ENCODE results near the gene PPP1R36. TPM values are rescaled to one million over a fixed set of nuclear protein-coding genes. Genes with fewer than 3 reads are reported as not detected.

PPP1R36 gene
- total and polyA plus RNA-seq, 3 donors from 2014 or later = 22.4 to 108 (median 38.5) TPM

- intact Hi-C loops (cut with DNase I; ENCODE audit: low total_unique reads) = no loop called here
- H3K27me3 ChIP-seq = no peaks in the 10 kb centered on the region
- TF ChIP-seq, protein P1, sequence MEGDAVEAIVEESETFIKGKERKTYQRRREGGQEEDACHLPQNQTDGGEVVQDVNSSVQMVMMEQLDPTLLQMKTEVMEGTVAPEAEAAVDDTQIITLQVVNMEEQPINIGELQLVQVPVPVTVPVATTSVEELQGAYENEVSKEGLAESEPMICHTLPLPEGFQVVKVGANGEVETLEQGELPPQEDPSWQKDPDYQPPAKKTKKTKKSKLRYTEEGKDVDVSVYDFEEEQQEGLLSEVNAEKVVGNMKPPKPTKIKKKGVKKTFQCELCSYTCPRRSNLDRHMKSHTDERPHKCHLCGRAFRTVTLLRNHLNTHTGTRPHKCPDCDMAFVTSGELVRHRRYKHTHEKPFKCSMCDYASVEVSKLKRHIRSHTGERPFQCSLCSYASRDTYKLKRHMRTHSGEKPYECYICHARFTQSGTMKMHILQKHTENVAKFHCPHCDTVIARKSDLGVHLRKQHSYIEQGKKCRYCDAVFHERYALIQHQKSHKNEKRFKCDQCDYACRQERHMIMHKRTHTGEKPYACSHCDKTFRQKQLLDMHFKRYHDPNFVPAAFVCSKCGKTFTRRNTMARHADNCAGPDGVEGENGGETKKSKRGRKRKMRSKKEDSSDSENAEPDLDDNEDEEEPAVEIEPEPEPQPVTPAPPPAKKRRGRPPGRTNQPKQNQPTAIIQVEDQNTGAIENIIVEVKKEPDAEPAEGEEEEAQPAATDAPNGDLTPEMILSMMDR (IDR thresholded peaks at IDR 0.05) = no peak
- TF ChIP-seq POLR2A (IDR thresholded peaks at IDR 0.05) = no peak
- H3K27ac ChIP-seq = no peak overlapping the region
- no peak for DNase-seq
- WGBS, 2 donors = 78 to 87% methylated on average over 7 of the region's 7 CpGs
- H3K4me1 ChIP-seq = no peaks in the 10 kb centered on the region
- H3K36me3 ChIP-seq (ENCODE audit: low read depth, missing control alignments) = no peaks in the 10 kb centered on the region
- no peaks in the 10 kb centered on the region for H3K9me3 ChIP-seq
- H3K4me3 ChIP-seq = no peak overlapping the region
These were observed 30.7 kb downstream of the PPP1R36 start for GRCh38 chr14:64580467-64580866.

GRCh38 chr14:64581363-64581762 lies 31.6 kb downstream of the PPP1R36 start:
- Histone ChIP-seq H3K4me3 (no peak overlapping the region), H3K27ac (no peak overlapping the region), H3K27me3 (no peaks in the 10 kb centered on the region), H3K4me1 (no peaks in the 10 kb centered on the region), H3K9me3 (no peaks in the 10 kb centered on the region), H3K36me3 (ENCODE audit: low read depth, missing control alignments) (no peaks in the 10 kb centered on the region)
- intact Hi-C loops (cut with DNase I; ENCODE audit: low total_unique reads) = no loop called here
- 79 to 81% methylated on average over 2 of the region's 2 CpGs for WGBS, 2 donors
- no peak for DNase-seq
- TF ChIP-seq, protein P1 (IDR thresholded peaks at IDR 0.05) = no peak
- TF ChIP-seq POLR2A (IDR thresholded peaks at IDR 0.05) = no peak

DNA sequence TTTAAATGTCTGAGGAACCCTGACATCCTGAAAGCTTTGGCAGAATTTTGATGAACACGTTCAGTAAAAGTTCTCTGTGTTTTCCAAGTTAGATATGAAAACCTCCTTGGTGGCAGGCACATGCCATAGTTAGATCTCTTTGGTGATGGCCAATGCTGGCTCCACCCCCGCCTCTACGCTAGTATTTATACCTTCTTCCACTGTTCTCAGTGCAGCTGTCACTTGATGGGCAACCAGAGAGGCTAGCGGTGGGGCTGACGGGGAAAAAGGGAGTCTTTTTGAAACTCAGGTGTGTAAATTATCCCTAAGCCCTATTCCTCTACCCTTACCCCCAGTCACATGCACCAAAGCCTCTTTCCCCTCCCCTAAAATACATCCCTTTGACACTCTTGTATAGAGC lies 32.1 kb downstream of the PPP1R36 start:
- TF ChIP-seq, protein P1 (IDR thresholded peaks at IDR 0.05) = no peak
- TF ChIP-seq POLR2A (IDR thresholded peaks at IDR 0.05) = no peak
- no peaks in the 10 kb centered on the region for H3K4me1 ChIP-seq
- no peaks in the 10 kb centered on the region for H3K9me3 ChIP-seq
- no peak overlapping the region for H3K27ac ChIP-seq
- DNase-seq = no peak
- no peaks in the 10 kb centered on the region for H3K36me3 ChIP-seq (ENCODE audit: low read depth, missing control alignments)
- no peaks in the 10 kb centered on the region for H3K27me3 ChIP-seq
- 74 to 90% methylated on average over 5 of the region's 5 CpGs for WGBS, 2 donors
- H3K4me3 ChIP-seq = no peak overlapping the region
- intact Hi-C loops (cut with DNase I; ENCODE audit: low total_unique reads) = no loop called here

DNA sequence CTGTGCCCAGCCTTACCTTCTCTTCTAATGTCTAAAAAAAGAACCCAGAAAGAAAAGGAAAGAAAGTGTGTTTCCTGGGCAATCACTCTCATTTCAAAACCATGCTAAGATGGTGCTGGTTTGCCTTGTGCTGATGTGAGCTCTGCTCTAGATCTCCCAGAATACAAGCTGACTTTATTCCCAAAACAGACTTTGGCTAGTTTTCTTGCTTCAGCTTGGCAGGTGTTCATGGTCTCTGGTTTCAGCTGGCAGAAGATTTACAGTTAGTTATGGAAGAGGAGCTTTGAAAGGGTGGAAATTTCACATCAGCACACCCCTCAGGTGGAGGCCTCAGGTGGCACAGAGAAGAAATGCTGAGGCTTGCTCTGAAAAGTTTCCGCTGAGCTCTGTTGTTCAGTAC lies 34.4 kb downstream of the PPP1R36 start:
- intact Hi-C loops (cut with DNase I; ENCODE audit: low total_unique reads) = no loop called here
- no peak overlapping the region for H3K27ac ChIP-seq
- DNase-seq = no peak
- no peaks in the 10 kb centered on the region for H3K4me1 ChIP-seq
- H3K4me3 ChIP-seq = no peak overlapping the region
- H3K27me3 ChIP-seq = no peaks in the 10 kb centered on the region
- no peaks in the 10 kb centered on the region for H3K9me3 ChIP-seq
- 100% methylated on average over 1 of the region's 1 CpG for WGBS, 2 donors
- H3K36me3 ChIP-seq (ENCODE audit: low read depth, missing control alignments) = no peaks in the 10 kb centered on the region
- TF ChIP-seq POLR2A (IDR thresholded peaks at IDR 0.05) = no peak
- TF ChIP-seq, protein P1 (IDR thresholded peaks at IDR 0.05) = no peak

DNA sequence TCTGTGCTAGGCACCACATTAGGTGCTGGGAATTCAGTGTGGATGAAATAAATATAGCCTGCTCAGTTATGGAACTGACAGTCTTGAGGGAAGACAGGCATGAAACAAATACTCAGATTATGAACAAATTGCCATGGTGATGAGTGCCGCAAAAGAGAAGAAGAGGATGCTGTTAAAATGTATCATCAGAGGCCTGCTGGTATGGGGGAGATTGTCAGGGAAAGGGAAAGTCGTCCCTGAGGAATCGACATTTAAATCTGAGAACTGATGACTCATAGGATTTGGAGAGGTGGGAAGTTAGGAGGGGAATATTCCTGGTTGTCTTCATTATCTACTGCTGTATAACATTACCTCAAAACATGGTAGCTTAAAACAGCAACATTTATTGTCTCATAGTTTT lies 42.0 kb downstream of the PPP1R36 start:
- whole genome bisulfite sequencing, 2 donors = 88 to 90% methylated on average over 3 of the region's 3 CpGs
- TF ChIP-seq POLR2A (IDR thresholded peaks at IDR 0.05) = no peak
- TF ChIP-seq, protein P1 (IDR thresholded peaks at IDR 0.05) = no peak
- Histone ChIP-seq H3K4me3 (no peak overlapping the region), H3K36me3 (ENCODE audit: low read depth, missing control alignments) (no peaks in the 10 kb centered on the region), H3K9me3 (no peaks in the 10 kb centered on the region), H3K4me1 (no peaks in the 10 kb centered on the region), H3K27me3 (no peaks in the 10 kb centered on the region), H3K27ac (no peak overlapping the region)
- DNase-seq = no peak
- intact Hi-C loops (cut with DNase I; ENCODE audit: low total_unique reads) = no loop called here
